WERI-Rb-1 (cell line): ENCODE data around the gene RGL3.
"Not testable (repeated sequence)": the region's sequence is repeated elsewhere in the genome, so short reads cannot be mapped to it uniquely, and the experiment has no call there.

ENCODE experiments used
- DNase-seq: peaks from one replicate; pipeline ENCODE4 v3.0.0-alpha.2; 2020
- H3K27ac ChIP-seq: fragments of 250-450 bp; sonication (Bioruptor Pico); 2 replicates; pipeline ENCODE4 v1.5.1; 2020; ENCODE audit warnings: mild to moderate bottlenecking, moderate library complexity
- H3K27me3 ChIP-seq: fragments of 250-450 bp; sonication (Bioruptor Pico); 2 replicates; pipeline ENCODE4 v1.5.1; 2021; ENCODE audit warnings: mild to moderate bottlenecking, low read depth, moderate library complexity; ENCODE audit not compliant: insufficient read depth, severe bottlenecking
- H3K36me3 ChIP-seq: fragments of 250-450 bp; sonication (Bioruptor Pico); 2 replicates; pipeline ENCODE4 v1.5.1; 2020; ENCODE audit warnings: mild to moderate bottlenecking, moderate library complexity
- H3K4me3 ChIP-seq: 2 replicates; pipeline ENCODE4 v1.5.1; 2011; ENCODE audit warnings: low read depth, mild to moderate bottlenecking, control low read depth, low read length
- H3K9me3 ChIP-seq: fragments of 250-450 bp; sonication (Bioruptor Pico); 2 replicates; pipeline ENCODE4 v1.5.1; 2021; ENCODE audit warnings: mild to moderate bottlenecking, moderate library complexity; ENCODE audit not compliant: severe bottlenecking
- CTCF ChIP-seq: IDR thresholded peaks from 2 replicates; pipeline ENCODE4 v1.5.1; 2011; ENCODE audit warnings: low read depth, mild to moderate bottlenecking, control low read depth, inconsistent platforms, low read length

RGL3 gene

DNA sequence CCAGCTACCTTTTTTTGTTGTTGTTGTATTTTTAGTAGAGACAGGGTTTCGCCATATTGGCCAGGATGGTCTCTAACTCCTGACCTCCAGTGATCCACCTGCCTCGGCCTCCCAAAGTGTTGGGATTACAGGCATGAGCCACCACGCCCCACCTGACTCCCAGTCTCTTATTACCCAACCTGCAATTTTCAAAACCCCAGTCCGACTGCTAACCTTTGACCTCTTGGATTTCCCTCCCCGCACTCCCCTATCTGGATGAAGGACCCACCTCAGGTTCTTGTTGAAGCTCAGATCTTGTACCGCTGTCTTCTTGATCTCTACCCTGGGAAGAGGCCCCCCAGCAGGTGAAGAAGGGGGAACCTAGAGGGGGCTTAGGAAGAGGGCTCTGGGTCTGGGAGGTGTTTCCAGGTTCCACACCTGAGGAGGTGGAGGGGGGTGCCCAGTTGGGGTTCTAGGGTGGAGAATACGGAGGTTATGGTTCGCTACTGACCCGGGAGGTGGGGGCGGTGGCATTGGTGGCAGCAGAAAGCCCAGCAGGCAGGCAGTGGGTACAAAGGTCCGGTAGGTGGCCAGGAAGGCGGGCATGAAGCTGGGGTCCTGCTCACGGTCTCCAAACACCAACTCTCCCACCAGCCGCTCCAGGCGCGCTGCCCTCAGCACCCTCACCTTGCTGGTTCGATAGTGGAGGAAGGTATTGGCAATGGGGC, 2.6 kb downstream of the RGL3 start:
- no peak overlapping the region for H3K27ac ChIP-seq
- peaks cover 70% of the 10 kb centered on the region for H3K27me3 ChIP-seq
- H3K36me3 ChIP-seq, result no peaks in the 10 kb centered on the region
- H3K9me3 ChIP-seq, result peaks cover under 1% of the 10 kb centered on the region
- no peak for TF ChIP-seq CTCF
- H3K4me3 ChIP-seq, result no peak overlapping the region
- DNase-seq, result no peak

- Histone ChIP-seq H3K27me3 (peaks cover 66% of the 10 kb centered on the region), H3K4me3 (no peak overlapping the region), H3K9me3 (no peaks in the 10 kb centered on the region), H3K27ac (no peak overlapping the region), H3K36me3 (no peaks in the 10 kb centered on the region)
- peak; percentile 85 for DNase-seq
- TF ChIP-seq CTCF, result no peak
Measured at GRCh38 chr19:11414544-11414943, 4.6 kb downstream of the RGL3 start.

GRCh38 chr19:11410682-11411081, 8.4 kb downstream of the RGL3 start:
- H3K9me3 ChIP-seq, result no peaks in the 10 kb centered on the region
- H3K27me3 ChIP-seq, result peaks cover 41% of the 10 kb centered on the region
- TF ChIP-seq CTCF, result no peak
- no peak overlapping the region for H3K4me3 ChIP-seq
- no peak for DNase-seq
- no peak overlapping the region for H3K27ac ChIP-seq
- H3K36me3 ChIP-seq, result no peaks in the 10 kb centered on the region

DNA sequence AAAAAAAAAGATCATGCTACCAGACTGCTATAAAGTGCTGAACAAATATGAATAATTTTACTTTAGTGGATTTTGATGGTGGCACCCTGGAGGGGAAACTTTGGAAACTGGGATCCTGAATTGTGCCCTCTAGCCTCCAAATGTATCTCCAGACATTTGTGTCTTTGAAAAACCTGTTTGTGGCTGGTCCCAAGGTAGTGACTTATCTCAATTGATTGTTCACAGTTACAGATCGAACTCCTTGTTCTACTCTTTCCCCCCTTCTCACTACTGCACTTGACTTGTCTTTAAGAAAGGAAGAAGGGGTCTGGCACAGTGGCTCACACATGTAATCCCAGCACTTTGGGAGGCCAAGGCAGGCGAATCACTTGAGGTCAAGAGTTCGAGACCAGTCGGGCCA, 10.5 kb downstream of the RGL3 start:
- no peak overlapping the region for H3K27ac ChIP-seq
- no peak for TF ChIP-seq CTCF
- peaks cover 37% of the 10 kb centered on the region for H3K27me3 ChIP-seq
- H3K36me3 ChIP-seq, result no peaks in the 10 kb centered on the region
- H3K9me3 ChIP-seq, result no peaks in the 10 kb centered on the region
- no peak overlapping the region for H3K4me3 ChIP-seq
- no peak for DNase-seq

GRCh38 chr19:11406703-11407236, 12.3 kb downstream of the RGL3 start:
- H3K36me3 ChIP-seq, DNase-seq, H3K27ac ChIP-seq, H3K9me3 ChIP-seq, H3K4me3 ChIP-seq: not testable (repeated sequence)
- H3K27me3 ChIP-seq, result peaks cover 28% of the 10 kb centered on the region

DNA sequence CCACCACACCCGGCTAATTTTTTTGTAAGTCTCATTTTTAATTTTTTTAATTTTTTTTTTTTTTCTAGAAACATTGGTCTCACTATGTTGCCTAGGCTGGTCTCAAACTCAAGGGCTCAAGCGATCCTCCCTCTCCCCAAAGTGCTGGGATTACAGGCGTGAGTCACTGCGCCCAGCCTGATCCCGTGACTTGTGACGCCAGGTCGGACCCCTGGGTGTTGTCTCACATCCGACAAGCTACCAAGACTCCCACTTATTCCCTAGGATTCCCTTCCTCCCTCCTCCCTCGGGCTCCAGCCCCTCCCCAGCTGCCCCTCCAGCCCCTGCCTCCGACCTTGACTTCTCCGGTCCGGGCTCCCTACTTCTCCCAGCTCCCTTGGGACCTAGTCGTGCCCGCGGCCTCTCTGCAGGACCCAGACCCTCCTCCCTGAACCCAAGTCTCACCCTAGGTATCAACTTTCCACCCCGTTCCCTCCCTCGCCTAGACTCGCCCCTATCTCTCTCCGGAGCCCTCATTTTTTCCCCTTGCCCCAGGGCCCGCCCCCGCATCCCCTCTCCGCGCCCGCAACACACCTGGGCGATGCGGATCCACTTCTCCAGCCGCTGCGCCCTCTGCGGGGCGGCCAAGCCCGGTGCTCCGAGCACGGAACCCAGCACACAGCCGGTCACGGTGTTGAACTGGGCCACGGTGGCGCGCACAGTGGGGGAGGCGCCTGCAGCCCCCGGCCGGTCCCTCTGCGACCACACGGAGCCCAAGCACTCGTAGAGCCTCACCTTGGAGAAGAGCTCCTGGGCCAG, 13.1 kb downstream of the RGL3 start:
- no peaks in the 10 kb centered on the region for H3K36me3 ChIP-seq
- H3K9me3 ChIP-seq, result no peaks in the 10 kb centered on the region
- no peak overlapping the region for H3K4me3 ChIP-seq
- no peak for DNase-seq
- H3K27ac ChIP-seq, result no peak overlapping the region
- peaks cover 21% of the 10 kb centered on the region for H3K27me3 ChIP-seq
- no peak for TF ChIP-seq CTCF
